KOPT-K1 (cell line): ENCODE measurements around the gene SUGP1.

Source experiments
- H3K27ac ChIP-seq: fragments of 200-600 bp; sonication (generic); 2 replicates; pipeline ENCODE4 v1.5.1; 2016; ENCODE audit warnings: antibody characterized with exemption, mild to moderate bottlenecking, low read depth, low read length; ENCODE audit not compliant: poor library complexity, severe bottlenecking
- H3K36me3 ChIP-seq: fragments of 200-600 bp; sonication (generic); 2 replicates; pipeline ENCODE4 v1.5.1; 2017; ENCODE audit warnings: antibody characterized with exemption, mild to moderate bottlenecking, low read length, moderate library complexity; ENCODE audit not compliant: insufficient read depth
- H3K9me3 ChIP-seq: fragments of 200-600 bp; sonication (generic); 2 replicates; pipeline ENCODE4 v1.5.1; 2017; ENCODE audit warnings: antibody characterized with exemption, low read length, mild to moderate bottlenecking; ENCODE audit not compliant: insufficient read depth, poor library complexity, severe bottlenecking

SUGP1 gene

DNA sequence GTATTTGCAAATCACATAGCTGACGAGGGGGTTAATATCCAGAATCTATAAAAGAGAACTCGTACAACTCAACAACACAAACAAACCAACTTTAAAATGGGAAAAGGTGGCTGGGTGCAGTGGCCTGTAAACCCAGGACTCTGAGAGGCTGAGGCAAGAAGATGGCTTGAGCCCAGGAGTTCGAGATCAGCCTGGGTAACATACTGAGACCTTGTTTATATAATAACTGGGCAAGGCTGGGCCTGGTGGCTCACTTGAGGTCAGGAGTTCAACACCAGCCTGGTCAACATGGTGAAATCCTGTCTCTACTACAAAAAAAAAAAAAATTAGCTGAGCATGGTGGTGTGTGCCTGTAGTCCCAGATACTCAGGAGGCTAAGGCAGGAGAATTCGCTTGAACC, 25.4 kb downstream of the SUGP1 start:
- Histone ChIP-seq H3K36me3 (peaks cover 74% of the 10 kb centered on the region), H3K27ac (no peak overlapping the region), H3K9me3 (no peaks in the 10 kb centered on the region)

DNA sequence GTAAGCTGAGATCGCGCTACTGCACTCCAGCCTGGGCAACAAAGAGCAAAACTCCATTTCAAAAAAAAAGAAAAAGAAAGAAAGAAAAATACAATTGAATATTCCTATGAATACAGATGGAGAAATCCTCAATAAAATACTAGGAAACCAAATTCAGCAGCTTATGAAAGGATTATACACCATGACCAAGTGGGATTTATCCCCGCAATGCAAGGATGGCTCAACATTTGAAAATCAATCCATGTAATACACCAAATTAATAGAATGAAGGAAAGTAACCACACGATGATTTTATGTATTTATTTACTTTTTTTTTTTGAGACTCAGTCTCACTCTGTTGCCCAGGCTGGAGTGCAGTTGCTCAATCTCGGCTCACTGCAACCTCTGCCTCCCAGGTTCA, 27.7 kb downstream of the SUGP1 start:
- H3K36me3 ChIP-seq, result peaks cover 87% of the 10 kb centered on the region
- no peaks in the 10 kb centered on the region for H3K9me3 ChIP-seq
- H3K27ac ChIP-seq, result no peak overlapping the region

DNA sequence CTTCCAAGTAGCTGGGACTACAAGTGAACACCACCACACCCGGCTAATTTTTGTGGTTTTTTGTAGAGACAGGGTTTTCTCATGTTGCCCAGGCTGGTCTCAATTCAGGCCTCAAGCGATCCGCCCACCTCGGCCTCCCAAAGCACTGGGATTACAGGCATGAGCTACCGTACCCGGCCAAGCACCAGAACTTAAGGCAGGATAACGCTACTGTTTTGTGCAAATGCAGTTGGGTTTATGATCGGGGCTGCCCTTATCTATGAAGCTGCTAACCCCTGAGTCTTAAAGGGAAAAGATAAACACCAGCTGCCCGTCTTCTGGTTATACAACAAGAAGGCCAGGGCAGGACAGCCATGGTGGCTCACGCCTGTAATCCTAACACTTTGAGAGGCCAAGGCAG, 34.6 kb downstream of the SUGP1 start:
- Histone ChIP-seq H3K27ac (no peak overlapping the region), H3K9me3 (no peaks in the 10 kb centered on the region), H3K36me3 (peaks cover 92% of the 10 kb centered on the region)

DNA sequence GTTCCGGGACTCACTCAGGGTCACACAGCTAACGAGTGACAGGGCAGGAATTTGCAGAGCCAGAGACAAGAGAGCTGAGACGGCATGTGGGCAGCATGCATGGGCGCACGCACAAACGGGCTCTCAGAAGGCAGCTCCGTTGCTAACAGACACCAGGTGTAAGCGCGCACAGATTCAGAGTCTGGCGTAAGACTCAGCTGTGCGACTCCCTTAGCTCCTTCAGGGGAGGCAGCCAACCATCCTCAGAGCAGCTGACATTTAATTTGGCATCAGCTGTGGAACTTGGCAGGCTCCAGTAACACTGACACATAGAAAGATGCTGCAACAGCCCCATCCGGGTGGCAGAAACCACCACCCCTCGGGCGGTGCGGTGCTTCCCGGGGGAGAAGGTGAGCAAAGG, 39.7 kb downstream of the SUGP1 start:
- no peaks in the 10 kb centered on the region for H3K9me3 ChIP-seq
- H3K36me3 ChIP-seq, result peaks cover 100% of the 10 kb centered on the region
- no peak overlapping the region for H3K27ac ChIP-seq

DNA sequence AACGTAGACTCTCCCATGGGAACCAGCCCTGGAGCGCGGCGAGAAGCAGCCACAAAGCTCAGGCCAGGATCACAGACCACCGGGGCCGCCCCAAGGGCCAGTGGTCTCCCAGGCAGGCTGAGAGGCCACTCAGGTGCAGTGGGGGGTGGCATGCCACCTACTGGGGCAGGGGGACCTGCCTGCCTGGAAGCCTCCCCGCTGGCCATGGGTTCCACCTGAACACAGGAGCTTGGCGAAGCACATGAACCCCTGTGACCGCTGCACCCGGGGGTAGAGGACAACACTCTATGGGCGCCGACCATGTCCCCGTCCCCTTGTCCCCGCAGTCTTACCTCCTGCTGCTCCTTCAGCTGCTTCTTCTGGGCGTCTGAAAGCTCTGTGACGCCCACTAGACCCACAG, 40.5 kb downstream of the SUGP1 start:
- Histone ChIP-seq H3K27ac (no peak overlapping the region), H3K9me3 (no peaks in the 10 kb centered on the region), H3K36me3 (peaks cover 100% of the 10 kb centered on the region)

DNA sequence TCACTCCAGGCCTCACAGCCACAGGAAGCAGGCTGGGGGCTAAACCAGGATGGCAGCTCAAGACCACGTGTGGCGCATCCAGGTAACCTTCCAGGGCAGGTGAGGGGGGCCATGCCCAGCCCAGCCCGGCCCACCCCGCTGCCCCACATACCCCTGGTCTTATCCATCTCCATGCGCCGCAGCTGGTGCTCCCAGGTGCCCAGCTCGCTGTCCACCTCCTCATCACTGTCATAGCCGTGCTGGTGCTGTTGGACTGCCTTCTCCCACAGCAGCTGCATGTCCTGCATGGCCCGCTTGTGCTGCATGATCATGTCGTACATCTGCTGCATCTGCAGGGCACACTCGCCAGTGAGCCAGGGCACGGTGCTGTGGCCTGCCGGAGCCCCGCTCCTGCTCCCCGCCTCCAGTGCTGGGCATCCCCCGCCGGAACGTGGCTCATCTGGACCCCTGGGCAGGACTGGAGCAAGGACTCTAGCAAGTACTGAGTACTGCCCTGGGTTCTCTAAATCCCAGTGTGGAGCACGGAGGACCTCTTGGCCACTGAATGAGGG, 41.2 kb downstream of the SUGP1 start:
- Histone ChIP-seq H3K27ac (no peak overlapping the region), H3K9me3 (no peaks in the 10 kb centered on the region), H3K36me3 (peaks cover 96% of the 10 kb centered on the region)

DNA sequence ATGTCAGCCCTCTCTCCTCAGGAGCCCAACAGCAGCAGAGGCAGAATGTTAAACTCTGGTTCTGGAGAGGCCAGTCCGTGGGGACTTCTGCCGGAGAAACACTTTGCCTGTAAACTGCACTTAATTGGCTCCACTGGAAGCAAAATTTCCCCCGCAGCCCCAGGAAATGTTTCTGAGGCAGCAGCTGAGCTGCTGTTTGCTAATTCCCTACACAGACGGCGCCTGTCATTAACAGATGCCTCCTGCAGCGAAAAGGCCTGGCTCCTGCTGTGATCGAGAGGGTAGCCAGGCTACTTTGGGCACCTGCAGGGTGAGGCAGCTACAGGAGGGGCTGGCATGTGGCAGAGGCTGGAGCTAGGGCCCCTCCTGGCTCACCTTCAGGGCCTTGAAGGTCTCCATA, 42.0 kb downstream of the SUGP1 start:
- Histone ChIP-seq H3K9me3 (no peaks in the 10 kb centered on the region), H3K36me3 (peaks cover 87% of the 10 kb centered on the region), H3K27ac (no peak overlapping the region)

DNA sequence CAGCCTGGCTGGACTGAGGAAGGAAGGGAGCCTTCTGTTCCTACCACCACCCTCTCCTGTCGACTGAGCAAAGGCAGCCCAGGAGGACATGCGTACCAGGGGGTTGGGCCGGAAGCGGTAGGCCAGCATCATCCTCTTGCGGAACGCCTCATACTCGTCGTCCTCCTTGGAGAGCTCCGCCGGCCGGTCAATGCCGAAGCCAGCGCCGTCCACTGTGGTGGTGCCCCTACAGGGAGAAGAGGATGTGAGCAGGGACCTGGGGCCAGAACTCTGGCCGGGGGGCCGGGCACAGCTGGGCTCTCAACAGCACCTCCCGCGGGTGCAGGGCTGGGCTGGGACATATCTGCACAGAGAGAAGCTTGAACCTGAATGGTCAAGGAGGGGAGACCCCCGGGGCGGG, 43.5 kb downstream of the SUGP1 start:
- Histone ChIP-seq H3K9me3 (no peaks in the 10 kb centered on the region), H3K36me3 (peaks cover 73% of the 10 kb centered on the region), H3K27ac (no peak overlapping the region)

DNA sequence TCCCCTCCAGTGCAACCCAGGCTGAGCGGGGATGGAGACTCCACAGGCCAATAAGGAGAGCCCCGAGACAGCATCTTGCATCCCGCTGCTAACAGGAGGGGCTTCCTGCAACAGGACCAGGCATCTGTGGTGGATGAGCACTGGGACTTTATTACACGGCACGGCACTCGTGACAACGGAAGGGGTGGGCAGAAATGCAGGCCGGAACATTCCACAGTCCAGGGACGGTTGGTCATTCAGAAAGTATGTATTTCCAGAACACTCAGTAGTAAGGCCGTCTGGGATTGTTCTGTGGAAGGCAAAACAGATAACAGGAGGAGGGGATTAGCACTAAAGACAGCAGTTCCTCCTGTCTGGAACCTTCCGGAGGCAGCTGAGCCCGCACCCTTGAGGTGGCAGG, 43.9 kb downstream of the SUGP1 start:
- H3K36me3 ChIP-seq, result peaks cover 68% of the 10 kb centered on the region

DNA sequence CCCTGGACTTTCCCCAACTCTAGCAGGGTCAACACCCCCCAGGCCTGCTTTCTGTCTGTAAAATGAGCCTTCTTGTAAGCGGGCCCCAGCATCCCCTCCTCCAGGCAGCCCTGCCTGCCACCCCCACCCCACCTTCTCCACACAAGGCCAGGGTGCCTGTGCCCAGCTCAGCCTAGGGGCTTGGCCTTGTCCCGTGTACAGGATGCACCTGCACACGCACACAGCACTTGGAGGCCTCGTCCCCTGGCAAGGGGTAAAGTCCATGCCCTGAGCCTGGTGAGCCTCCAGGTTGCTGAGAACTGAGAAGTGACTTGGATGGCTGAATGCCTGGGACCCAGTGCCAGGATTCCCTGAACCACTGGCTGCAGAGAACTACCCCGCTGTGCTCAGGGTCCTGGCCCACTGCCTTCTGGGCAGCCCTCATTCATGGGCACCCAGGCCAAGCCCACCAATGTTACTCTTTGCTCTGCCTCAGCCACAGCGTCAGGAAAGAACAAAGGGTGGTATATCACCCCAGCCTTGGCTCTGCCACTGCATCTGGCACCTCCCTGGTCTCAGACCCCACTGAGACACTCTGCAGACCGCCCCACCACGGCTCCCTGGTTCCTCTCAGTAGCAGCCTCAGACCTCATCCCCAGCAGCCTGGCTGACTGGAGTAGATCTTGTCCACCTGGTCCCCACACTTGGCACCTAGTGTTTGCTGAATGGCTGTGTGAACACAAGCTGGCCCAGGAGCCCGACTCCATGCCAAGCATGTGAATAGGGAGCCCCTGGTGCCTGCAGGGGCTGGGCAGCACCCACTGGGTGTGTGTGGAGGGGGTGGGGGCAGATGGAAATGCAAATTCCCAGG, 45.4 kb downstream of the SUGP1 start:
- Histone ChIP-seq H3K36me3 (peaks cover 54% of the 10 kb centered on the region), H3K27ac (no peak overlapping the region), H3K9me3 (no peaks in the 10 kb centered on the region)

More for the DNA sequence above, 43.9 kb downstream of the SUGP1 start:
- Histone ChIP-seq H3K9me3 (no peaks in the 10 kb centered on the region), H3K27ac (no peak overlapping the region)

DNA sequence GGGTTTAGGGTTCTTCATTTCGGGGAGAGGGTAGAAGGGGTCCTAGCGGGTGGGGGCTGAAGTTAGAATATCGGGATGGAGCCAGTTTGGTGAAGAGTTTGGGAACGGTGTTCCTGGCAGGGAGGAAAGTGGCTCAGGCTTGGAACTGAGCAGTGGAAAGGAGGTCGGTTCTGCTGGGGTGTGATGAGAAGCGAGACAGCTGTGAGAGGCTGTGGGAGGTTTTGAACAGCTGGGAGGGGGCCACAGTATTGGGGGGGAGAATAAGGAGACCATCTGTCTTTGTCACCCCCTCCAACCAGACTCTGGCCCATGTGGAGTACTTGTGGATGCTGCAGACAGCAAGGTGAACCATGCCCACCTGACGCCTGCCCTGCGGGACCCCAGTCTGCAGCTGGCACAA, 46.2 kb downstream of the SUGP1 start:
- Histone ChIP-seq H3K9me3 (no peaks in the 10 kb centered on the region), H3K36me3 (peaks cover 46% of the 10 kb centered on the region), H3K27ac (no peak overlapping the region)

DNA sequence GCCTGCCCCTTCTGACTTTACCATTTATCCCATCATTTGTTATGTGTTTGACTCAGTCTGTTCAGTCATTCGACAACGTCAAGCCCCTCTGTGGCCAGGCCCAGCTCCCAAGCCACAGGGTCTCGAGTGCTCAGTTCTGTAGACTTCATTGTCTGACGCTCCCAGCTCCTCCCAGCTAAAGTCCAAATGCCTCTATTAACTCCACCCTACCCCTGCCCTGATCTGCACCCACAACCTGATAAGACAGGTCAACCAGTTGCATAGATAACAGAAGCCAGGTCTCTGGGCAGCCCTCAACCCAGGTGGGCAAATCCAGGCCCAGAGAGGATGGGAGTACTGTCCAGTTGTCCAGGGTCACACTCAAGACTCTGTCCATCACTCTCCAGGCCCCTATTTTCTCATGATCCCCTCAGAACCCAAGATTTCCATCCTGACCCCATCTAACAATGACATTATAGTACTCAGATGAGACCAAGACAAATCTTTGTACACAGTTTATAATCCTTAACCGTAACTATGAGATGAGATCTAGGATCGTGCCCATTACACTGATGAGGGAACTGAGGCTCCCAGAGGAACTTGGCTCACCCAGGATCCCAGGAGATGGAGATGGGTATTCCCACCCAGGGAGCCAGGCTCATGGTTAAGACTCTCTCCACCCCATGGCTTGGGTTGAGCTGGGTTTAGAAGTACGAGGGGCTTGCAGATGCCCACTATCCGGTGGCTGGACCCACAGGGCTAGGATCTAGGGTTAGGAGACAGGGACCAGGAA, 48.3 kb downstream of the SUGP1 start:
- Histone ChIP-seq H3K9me3 (no peaks in the 10 kb centered on the region), H3K36me3 (peaks cover 24% of the 10 kb centered on the region), H3K27ac (no peak overlapping the region)

DNA sequence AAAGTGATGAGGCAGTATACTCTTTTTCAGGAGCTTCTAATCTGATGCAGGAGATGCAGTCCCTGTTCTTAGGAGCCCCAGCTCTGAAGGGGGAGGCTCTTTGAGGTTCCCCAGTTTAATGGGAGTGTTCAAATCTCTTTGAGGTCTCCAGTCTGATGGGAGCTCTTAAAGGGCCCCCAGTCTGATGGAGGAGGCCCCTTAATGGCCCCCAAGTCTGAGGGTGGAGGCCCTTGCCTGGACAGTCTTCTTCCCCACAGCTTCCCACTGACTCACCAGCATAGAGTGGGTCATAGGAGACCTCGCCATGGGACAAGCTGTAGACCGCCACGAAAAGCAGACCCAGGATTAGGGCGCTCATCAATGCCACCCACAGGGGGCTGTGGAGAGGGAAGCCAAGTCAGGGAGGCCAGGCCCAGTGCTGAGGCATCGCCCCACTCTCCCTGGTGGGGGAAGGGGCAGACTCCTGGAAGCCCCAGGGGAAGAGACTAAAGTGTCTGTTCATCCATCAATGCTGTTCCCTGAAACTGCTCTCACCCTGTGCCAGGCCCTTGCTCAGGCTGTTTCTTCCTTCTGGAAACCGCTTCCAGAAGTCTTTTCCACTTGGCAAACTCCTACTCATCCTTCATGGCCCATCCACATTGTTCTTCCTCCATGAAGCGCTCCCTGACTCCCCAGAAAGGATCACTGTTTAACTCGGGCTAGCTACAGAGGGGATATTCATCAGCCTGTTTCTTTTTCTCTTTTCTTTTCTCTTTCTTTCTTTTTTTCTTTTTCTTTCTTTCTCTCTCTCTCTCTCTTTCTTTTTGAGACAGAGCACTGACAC, 49.3 kb downstream of the SUGP1 start:
- Histone ChIP-seq H3K9me3 (no peaks in the 10 kb centered on the region), H3K36me3 (peaks cover 14% of the 10 kb centered on the region), H3K27ac (no peak overlapping the region)

DNA sequence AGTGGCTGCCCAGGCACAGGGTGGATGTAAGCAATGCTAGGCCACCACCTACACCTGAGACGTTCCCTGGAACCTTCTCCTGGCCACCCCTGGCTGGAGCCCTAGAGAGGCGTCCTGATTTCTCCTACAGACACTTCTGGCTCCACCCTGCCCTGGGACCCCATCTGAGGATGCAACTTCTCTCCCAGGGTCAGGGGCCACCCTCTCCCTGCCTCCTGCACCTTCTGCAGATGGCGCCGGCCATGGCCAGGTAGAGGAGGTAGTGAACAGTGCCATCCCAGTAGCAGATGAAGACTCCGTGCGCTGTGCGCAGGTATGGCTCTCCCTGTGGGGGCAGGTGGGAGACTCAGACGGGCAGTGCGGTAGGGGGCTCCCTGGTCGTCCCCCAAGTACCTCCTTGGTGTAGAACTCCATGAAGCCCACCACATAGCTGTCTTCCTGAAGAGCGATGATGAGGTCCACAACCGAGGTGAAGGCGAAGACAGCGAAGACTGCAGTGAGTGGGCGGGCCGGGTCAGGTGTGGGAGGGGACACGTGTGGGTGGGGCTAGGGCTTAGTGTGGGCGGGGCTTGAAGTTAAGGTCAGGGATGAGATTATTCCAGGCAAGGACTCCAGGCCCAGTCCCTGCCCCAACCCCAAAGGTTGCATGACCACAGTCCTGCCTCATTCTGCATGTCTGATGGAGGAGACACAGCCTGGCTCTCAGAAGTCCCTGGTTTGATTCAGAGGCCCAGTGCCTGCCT, 50.2 kb downstream of the SUGP1 start:
- no peak overlapping the region for H3K27ac ChIP-seq
- no peaks in the 10 kb centered on the region for H3K9me3 ChIP-seq
- H3K36me3 ChIP-seq, result 0 out of 2 replicates have a peak, but pooled peaks cover 5% of the 10 kb centered on the region
